Measurements from ENCODE around the gene KRTAP10-12.

GRCh38 chr21:44734841-44735240 lies 37.9 kb downstream of the KRTAP10-12 start:
- TF ChIP-seq EZH2 (IDR thresholded peaks at IDR 0.05; ENCODE audit: insufficient read depth, poor library complexity, severe bottlenecking) (no peak), EZH2phosphoT487 (IDR thresholded peaks at IDR 0.05; ENCODE audit: insufficient read depth, low read depth) (no peak)
